Activated T-helper 2 cell treated with anti-CD3 and anti-CD28 coated beads, Interferon-gamma antibody, Interleukin-2, Interleukin-4, amounts not matched to agents 10 μg/mL and 5 μg/mL and 100 μg/mL, durations not matched to agents 14 hours and 24 hours and 36 hours (primary cell): ENCODE data around the gene COX20. TPM values are rescaled to one million over a fixed set of nuclear protein-coding genes. Genes with fewer than 3 reads are reported as not detected.

Experiments
- DNase-seq: peaks from one replicate; pipeline ENCODE4 v3.0.0; 2021; ENCODE audit warnings: low spot score
- H3K27ac Mint-ChIP-seq: one replicate; pipeline ENCODE4 v1.8.0; 2021; ENCODE audit warnings: mixed read lengths
- H3K27me3 Mint-ChIP-seq: one replicate; pipeline ENCODE4 v1.8.0; 2021; ENCODE audit warnings: low read depth, mixed read lengths
- H3K36me3 Mint-ChIP-seq: one replicate; pipeline ENCODE4 v1.8.0; 2021; ENCODE audit warnings: low read depth, mixed read lengths
- H3K4me1 Mint-ChIP-seq: one replicate; pipeline ENCODE4 v1.8.0; 2021; ENCODE audit warnings: low read depth, mixed read lengths
- H3K4me3 Mint-ChIP-seq: one replicate; pipeline ENCODE4 v1.8.0; 2021; ENCODE audit warnings: low read depth, mild to moderate bottlenecking, moderate library complexity, mixed read lengths
- H3K9me3 Mint-ChIP-seq: one replicate; pipeline ENCODE4 v1.8.0; 2021; ENCODE audit warnings: mixed read lengths
- intact Hi-C: fragments of 100-400 bp; cut with micrococcal nuclease; formaldehyde crosslinking; loops from one replicate; pipeline ENCODE4 v1.15.1; 2023
- total RNA-seq: library from RNA; stranded (reverse); gene quantifications from 2 replicates; pipeline ENCODE4 v1.2.3, GENCODE V29; 2022

Gene COX20
- total RNA-seq, 1 donor from 2014 or later, result 27.1 TPM

GRCh38 chr1:244833734-244834542 is 1.5 kb upstream of the COX20 start:
- Mint-ChIP-seq H3K9me3 (no peaks in the 10 kb centered on the region), H3K36me3 (peaks cover 23% of the 10 kb centered on the region), H3K4me3 (peak overlapping the region; percentile 92), H3K4me1 (peaks cover 38% of the 10 kb centered on the region), H3K27me3 (no peaks in the 10 kb centered on the region), H3K27ac (peak overlapping the region; percentile 98)
- DNase-seq, result peak; percentile 39
- intact Hi-C loops, result loop anchor here (1.0 to 10.0 kb wide), 7 partner anchors 19 to 1731 kb away; partner anchors contain the start of genes ADSS2, CNST and TFB2M

GRCh38 chr1:244834543-244835275 is 749 bp upstream of the COX20 start:
- Mint-ChIP-seq H3K9me3 (no peaks in the 10 kb centered on the region), H3K27me3 (no peaks in the 10 kb centered on the region), H3K4me3 (peak overlapping the region; percentile 92), H3K36me3 (peaks cover 30% of the 10 kb centered on the region), H3K4me1 (peaks cover 43% of the 10 kb centered on the region), H3K27ac (peak overlapping the region; percentile 99)
- peak; percentile 88 for DNase-seq
- intact Hi-C loops, result loop anchor here (1.0 to 10.0 kb wide), 9 partner anchors 20 to 1730 kb away; partner anchors contain the start of genes ADSS2, CNST, HNRNPU and TFB2M

- Mint-ChIP-seq H3K27ac (peak overlapping the region; percentile 99), H3K4me1 (peaks cover 48% of the 10 kb centered on the region), H3K9me3 (no peaks in the 10 kb centered on the region), H3K4me3 (peak overlapping the region; percentile 89), H3K36me3 (peaks cover 45% of the 10 kb centered on the region), H3K27me3 (no peaks in the 10 kb centered on the region)
- intact Hi-C loops, result loop anchor here (2.0 to 10.0 kb wide), 4 partner anchors 19 to 1729 kb away; partner anchors contain the start of genes CNST and TFB2M
- no peak for DNase-seq
These were observed 670 bp downstream of the COX20 start for GRCh38 chr1:244836135-244836521.

DNA sequence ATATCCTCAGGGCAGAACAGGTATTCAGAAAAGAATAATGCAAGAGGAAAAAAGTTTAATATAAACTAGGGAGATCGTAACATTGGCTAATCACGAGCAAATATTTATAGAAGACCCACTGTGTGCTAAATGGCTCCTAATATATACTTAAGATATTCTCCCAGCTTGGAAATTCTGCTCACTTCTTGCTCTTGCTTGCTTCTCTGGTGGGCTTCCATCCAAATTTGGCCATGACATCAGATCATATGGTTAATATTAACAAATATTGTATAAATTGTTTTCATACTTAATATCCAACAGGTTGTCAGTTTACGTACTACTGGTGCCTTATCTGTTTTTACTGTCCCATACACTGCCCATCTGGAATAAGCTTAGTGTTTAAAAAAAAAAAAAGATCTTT is 1.1 kb downstream of the COX20 start:
- Mint-ChIP-seq H3K27me3 (no peaks in the 10 kb centered on the region), H3K9me3 (no peaks in the 10 kb centered on the region), H3K36me3 (peaks cover 49% of the 10 kb centered on the region), H3K27ac (peak overlapping the region; percentile 99), H3K4me3 (peak overlapping the region; percentile 89), H3K4me1 (peaks cover 47% of the 10 kb centered on the region)
- intact Hi-C loops, result loop anchor here (2.0 to 10.0 kb wide), 4 partner anchors 18 to 1728 kb away; partner anchors contain the start of genes CNST and TFB2M
- DNase-seq, result no peak

DNA sequence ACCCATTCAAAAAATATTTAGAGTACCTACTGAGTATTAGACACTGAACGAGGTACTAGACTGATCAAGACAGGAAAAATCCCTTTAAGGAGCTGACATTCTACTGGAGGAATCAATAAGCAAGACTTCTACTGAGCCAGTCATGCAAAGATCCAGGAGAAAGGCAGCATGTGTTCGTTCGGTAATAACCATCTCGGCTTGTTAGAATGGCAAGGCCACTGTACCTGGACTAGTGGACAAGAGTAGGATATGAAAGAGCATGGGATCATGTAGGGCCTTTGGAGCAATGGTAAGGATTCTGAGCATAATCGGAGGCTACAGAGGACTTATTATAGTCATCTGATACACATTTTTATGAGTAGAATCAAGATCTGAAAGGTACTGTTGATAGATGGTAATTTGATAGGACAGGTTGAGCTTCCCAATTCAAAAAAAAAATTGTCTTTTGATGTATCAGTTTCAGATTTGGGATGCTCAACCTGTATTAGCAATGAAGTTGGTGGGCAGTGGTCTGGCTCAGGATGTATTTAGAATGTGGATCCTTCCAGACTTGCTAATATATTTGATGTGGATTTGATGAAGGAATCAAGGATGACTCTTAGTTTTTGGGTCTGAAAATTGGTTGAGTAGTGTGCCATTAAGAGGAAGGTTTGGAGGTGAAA is 2.3 kb downstream of the COX20 start:
- Mint-ChIP-seq H3K4me3 (peak overlapping the region; percentile 64), H3K4me1 (peaks cover 51% of the 10 kb centered on the region), H3K27ac (peak overlapping the region; percentile 47), H3K36me3 (peaks cover 59% of the 10 kb centered on the region), H3K9me3 (no peaks in the 10 kb centered on the region), H3K27me3 (no peaks in the 10 kb centered on the region)
- intact Hi-C loops, result loop anchor here (2.0 to 10.0 kb wide), 4 partner anchors 17 to 1727 kb away; partner anchors contain the start of genes CNST and TFB2M
- no peak for DNase-seq

- no peak overlapping the region for H3K4me3 Mint-ChIP-seq
- peak overlapping the region; percentile 26 for H3K27ac Mint-ChIP-seq
- H3K36me3 Mint-ChIP-seq, result peaks cover 76% of the 10 kb centered on the region
- H3K27me3 Mint-ChIP-seq, result no peaks in the 10 kb centered on the region
- intact Hi-C loops, result loop anchor here (10.0 kb wide), 3 partner anchors 515 to 1725 kb away; partner anchors contain the start of genes CNST and TFB2M
- H3K4me1 Mint-ChIP-seq, result peaks cover 47% of the 10 kb centered on the region
- no peaks in the 10 kb centered on the region for H3K9me3 Mint-ChIP-seq
- no peak for DNase-seq
These were observed 4.2 kb downstream of the COX20 start for GRCh38 chr1:244839656-244840055.

DNA sequence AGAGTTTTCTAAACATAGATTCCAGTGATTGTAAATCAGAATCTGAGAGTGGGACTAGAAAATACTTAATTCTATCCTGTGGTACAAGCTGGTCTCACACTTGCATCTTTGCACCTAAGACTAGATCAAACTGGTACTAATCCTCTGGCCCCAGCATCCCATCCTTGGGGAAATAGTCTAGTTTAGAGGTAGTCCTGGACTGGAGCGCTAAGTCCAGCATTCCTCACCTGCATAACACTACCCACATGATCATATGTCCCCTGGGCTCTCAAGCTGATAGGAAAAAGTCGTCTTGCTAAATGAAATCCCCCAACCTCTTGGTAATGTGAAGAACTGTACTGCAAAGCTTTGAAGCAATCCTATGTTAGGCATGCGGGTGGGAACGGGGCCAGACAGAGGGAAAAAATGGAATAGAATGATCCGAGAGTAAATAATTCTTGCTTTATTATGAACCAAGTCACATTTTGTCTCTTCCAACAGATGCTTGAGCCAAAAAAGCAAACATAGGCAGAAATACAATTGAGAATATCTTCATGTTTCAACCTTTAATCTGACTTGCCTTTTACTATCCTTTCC is 4.8 kb downstream of the COX20 start:
- Mint-ChIP-seq H3K4me1 (peaks cover 51% of the 10 kb centered on the region), H3K9me3 (no peaks in the 10 kb centered on the region), H3K36me3 (peaks cover 82% of the 10 kb centered on the region), H3K27ac (no peak overlapping the region), H3K4me3 (no peak overlapping the region), H3K27me3 (no peaks in the 10 kb centered on the region)
- DNase-seq, result no peak
- intact Hi-C loops, result no loop called here

DNA sequence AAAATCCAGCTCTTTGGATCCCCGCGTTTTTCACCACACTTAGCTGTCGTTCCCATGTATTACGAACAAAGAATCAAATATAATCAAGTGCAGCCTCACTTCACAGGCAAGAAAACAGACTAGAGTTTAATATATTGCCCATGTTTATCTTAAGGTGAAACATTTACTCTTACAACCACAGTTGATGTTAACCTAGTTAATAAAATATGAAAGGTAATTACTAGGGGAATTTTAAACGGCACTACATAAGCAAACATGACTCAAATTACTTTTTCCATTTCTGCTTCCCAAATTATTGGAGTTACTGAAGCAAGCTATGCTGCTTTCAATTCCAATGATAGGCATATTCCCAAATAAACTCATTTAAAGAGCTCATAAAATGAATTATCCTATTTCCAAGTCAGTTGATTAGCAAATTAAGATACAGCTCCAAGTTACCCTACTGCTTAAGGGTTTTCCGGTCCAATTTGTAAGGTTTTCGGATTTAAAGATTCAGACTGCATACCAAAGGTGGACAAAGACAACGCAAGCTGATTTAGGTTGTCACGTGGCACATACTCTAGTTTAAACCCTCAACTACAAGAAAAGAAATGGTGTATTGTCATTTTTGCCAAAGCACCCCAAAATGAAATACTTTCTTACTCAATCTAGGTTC is 5.9 kb downstream of the COX20 start:
- Mint-ChIP-seq H3K9me3 (no peaks in the 10 kb centered on the region), H3K27me3 (no peaks in the 10 kb centered on the region), H3K36me3 (peaks cover 88% of the 10 kb centered on the region), H3K27ac (no peak overlapping the region), H3K4me1 (peaks cover 49% of the 10 kb centered on the region), H3K4me3 (no peak overlapping the region)
- no peak for DNase-seq
- intact Hi-C loops, result no loop called here

- peaks cover 38% of the 10 kb centered on the region for H3K4me1 Mint-ChIP-seq
- H3K27me3 Mint-ChIP-seq, result no peaks in the 10 kb centered on the region
- H3K9me3 Mint-ChIP-seq, result no peaks in the 10 kb centered on the region
- H3K36me3 Mint-ChIP-seq, result peaks cover 92% of the 10 kb centered on the region
- no peak for DNase-seq
- no peak overlapping the region for H3K27ac Mint-ChIP-seq
- H3K4me3 Mint-ChIP-seq, result no peak overlapping the region
- intact Hi-C loops, result no loop called here
These were observed 7.9 kb downstream of the COX20 start for GRCh38 chr1:244843148-244843978.

DNA sequence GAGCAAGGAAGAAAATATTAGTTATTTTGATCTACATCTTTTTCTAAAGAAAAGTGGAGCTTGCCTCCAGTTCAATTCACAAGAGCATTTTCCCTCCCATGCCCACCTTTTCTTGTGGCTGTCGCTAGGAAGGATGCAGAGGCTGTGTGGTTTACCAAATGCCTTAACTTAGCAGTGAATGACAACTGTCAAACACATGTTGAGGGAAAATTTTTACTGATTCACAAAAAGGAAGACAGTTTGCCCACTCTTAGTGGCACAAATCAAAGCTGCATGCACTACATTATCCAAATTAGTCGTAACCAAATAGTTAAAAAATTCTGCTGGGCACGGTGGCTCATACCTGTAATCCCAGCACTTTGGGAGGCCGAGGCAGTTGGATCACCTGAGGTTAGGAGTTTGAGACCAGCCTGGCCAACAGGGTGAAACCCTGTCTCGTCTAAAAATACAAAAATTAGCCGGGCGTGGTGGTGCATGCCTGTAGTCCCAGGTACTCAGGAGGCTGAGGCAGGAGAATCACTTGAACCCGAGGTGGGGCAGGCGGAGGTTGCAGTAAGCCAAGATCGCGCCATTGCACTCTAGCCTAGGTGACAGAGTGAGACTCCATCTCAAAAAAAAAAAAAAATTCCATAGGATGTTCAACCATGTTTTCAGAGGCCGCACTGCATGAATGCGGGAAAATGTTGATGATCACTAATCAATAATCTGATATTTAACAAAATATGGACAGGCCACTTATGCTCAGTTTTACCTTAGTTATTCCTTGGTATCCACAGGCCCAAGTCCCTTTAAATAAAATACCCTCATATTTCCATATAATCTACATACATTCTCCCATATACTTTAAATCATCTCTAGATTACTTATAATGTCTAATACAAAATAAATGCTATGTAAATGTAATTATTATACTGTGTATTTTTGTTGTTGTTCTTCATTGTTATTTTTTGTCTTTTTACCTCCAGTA is 9.0 kb downstream of the COX20 start:
- DNase-seq, result no peak
- peaks cover 93% of the 10 kb centered on the region for H3K36me3 Mint-ChIP-seq
- intact Hi-C loops, result no loop called here
- no peak overlapping the region for H3K4me3 Mint-ChIP-seq
- H3K27me3 Mint-ChIP-seq, result no peaks in the 10 kb centered on the region
- H3K4me1 Mint-ChIP-seq, result peaks cover 39% of the 10 kb centered on the region
- no peaks in the 10 kb centered on the region for H3K9me3 Mint-ChIP-seq
- peak overlapping the region; percentile 58 for H3K27ac Mint-ChIP-seq
